ENCODE measurements around the gene CDS2. TPM values are rescaled to one million over a fixed set of nuclear protein-coding genes. Genes with fewer than 3 reads are reported as not detected.

The CDS2 gene
- total and polyA plus RNA-seq, 2 of the 13 experiments (the other 11 are each of a cell fraction or from before 2014, with no cell fraction given): 81.3 to 153 TPM

DNA sequence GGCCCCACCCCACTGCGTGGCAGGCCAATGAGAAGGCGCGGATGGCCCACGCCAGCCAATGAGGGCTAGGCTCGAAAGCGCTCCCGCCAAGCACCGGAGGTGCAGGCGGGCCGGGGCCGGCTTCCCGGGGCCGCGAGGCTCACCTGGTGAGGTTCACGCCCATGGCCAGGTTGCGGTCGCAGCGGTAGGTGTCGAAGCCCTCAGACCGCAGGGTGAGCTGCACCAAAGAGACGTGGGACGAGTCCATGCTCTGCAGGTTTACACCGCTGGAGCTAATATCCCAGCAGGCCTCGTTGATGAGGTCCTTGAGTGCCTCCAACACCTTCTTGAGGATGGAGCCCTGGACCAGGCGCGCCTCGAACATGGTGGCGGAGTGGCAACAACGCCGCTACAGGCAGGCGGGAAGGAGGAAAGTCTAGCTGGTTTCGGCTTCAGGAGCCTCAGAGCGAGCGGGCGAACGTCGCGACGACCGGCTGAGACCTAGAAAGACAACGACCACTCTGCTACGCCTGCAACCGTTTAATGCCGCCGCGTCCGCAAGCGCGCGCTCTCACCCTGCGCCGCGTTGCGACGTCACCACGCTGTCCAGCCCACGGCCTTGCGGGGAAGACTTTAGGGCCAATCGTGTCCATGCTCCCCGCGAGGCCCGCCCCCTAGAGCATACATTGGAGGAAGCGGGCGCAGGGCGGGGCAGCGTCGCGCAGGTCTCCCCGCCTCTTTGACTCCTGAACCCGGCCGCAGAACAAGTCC lies 7.2 kb upstream of the CDS2 start, which contains the start of gene PCNA (continued):
- TF ChIP-seq, protein P1, sequence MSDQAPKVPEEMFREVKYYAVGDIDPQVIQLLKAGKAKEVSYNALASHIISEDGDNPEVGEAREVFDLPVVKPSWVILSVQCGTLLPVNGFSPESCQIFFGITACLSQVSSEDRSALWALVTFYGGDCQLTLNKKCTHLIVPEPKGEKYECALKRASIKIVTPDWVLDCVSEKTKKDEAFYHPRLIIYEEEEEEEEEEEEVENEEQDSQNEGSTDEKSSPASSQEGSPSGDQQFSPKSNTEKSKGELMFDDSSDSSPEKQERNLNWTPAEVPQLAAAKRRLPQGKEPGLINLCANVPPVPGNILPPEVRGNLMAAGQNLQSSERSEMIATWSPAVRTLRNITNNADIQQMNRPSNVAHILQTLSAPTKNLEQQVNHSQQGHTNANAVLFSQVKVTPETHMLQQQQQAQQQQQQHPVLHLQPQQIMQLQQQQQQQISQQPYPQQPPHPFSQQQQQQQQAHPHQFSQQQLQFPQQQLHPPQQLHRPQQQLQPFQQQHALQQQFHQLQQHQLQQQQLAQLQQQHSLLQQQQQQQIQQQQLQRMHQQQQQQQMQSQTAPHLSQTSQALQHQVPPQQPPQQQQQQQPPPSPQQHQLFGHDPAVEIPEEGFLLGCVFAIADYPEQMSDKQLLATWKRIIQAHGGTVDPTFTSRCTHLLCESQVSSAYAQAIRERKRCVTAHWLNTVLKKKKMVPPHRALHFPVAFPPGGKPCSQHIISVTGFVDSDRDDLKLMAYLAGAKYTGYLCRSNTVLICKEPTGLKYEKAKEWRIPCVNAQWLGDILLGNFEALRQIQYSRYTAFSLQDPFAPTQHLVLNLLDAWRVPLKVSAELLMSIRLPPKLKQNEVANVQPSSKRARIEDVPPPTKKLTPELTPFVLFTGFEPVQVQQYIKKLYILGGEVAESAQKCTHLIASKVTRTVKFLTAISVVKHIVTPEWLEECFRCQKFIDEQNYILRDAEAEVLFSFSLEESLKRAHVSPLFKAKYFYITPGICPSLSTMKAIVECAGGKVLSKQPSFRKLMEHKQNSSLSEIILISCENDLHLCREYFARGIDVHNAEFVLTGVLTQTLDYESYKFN (CRISPR knock-in tag; conservative IDR thresholded peaks at IDR 0.05): peak; percentile 66
- TF ChIP-seq, protein P2, sequence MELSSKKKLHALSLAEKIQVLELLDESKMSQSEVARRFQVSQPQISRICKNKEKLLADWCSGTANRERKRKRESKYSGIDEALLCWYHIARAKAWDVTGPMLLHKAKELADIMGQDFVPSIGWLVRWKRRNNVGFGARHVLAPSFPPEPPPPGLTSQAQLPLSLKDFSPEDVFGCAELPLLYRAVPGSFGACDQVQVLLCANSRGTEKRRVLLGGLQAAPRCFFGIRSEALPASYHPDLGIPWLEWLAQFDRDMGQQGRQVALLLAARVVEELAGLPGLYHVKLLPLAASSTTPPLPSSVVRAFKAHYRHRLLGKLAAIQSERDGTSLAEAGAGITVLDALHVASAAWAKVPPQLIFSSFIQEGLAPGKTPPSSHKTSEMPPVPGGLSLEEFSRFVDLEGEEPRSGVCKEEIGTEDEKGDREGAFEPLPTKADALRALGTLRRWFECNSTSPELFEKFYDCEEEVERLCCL (CRISPR knock-in tag; IDR thresholded peaks at IDR 0.05; ENCODE audit: borderline replicate concordance): peak; percentile 87
- TF ChIP-seq MIER3 (CRISPR knock-in tag; IDR thresholded peaks at IDR 0.05; ENCODE audit: borderline replicate concordance): peak; percentile 24
- TF ChIP-seq YEATS2 (CRISPR knock-in tag; IDR thresholded peaks at IDR 0.05; ENCODE audit: borderline replicate concordance): peak; percentile 91
- peak; percentile 99 for TF ChIP-seq ZNF138 (CRISPR knock-in tag; IDR thresholded peaks at IDR 0.05; ENCODE audit: low read depth)
- no peak; the same call in 1 of the 2 replicates for TF ChIP-seq PAF1 (CRISPR knock-in tag; IDR thresholded peaks at IDR 0.05)
- peak; percentile 98; the same call in 1 of the 2 replicates for TF ChIP-seq EEA1 (CRISPR knock-in tag; IDR thresholded peaks at IDR 0.05; ENCODE audit: borderline replicate concordance)
- TF ChIP-seq WIZ (CRISPR knock-in tag; IDR thresholded peaks at IDR 0.05): peak; percentile 99
- TF ChIP-seq ZNF234 (CRISPR knock-in tag; conservative IDR thresholded peaks at IDR 0.05): peak; percentile 100
- peak; percentile 99 for TF ChIP-seq ZNF430 (CRISPR knock-in tag; IDR thresholded peaks at IDR 0.05)
- TF ChIP-seq ATRX (CRISPR knock-in tag; IDR thresholded peaks at IDR 0.05; ENCODE audit: borderline replicate concordance): no peak; the same call in none of the 2 replicates
- peak; percentile 97 for TF ChIP-seq EED (CRISPR knock-in tag; IDR thresholded peaks at IDR 0.05)
- peak; percentile 42 for TF ChIP-seq NKX3-1 (CRISPR knock-in tag; IDR thresholded peaks at IDR 0.05)
- peak; percentile 46; the same call in 1 of the 2 replicates for TF ChIP-seq ZNF782 (CRISPR knock-in tag; IDR thresholded peaks at IDR 0.05; ENCODE audit: borderline replicate concordance)
- TF ChIP-seq, protein P3, sequence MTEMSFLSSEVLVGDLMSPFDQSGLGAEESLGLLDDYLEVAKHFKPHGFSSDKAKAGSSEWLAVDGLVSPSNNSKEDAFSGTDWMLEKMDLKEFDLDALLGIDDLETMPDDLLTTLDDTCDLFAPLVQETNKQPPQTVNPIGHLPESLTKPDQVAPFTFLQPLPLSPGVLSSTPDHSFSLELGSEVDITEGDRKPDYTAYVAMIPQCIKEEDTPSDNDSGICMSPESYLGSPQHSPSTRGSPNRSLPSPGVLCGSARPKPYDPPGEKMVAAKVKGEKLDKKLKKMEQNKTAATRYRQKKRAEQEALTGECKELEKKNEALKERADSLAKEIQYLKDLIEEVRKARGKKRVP (CRISPR knock-in tag; IDR thresholded peaks at IDR 0.05): peak in 1 of 2 experiments; percentile 88; a peak in 2 of 4 replicates
- TF ChIP-seq, protein P4, sequence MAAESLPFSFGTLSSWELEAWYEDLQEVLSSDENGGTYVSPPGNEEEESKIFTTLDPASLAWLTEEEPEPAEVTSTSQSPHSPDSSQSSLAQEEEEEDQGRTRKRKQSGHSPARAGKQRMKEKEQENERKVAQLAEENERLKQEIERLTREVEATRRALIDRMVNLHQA (CRISPR knock-in tag; IDR thresholded peaks at IDR 0.05): no peak; the same call in 1 of the 2 replicates
- TF ChIP-seq, protein P5, sequence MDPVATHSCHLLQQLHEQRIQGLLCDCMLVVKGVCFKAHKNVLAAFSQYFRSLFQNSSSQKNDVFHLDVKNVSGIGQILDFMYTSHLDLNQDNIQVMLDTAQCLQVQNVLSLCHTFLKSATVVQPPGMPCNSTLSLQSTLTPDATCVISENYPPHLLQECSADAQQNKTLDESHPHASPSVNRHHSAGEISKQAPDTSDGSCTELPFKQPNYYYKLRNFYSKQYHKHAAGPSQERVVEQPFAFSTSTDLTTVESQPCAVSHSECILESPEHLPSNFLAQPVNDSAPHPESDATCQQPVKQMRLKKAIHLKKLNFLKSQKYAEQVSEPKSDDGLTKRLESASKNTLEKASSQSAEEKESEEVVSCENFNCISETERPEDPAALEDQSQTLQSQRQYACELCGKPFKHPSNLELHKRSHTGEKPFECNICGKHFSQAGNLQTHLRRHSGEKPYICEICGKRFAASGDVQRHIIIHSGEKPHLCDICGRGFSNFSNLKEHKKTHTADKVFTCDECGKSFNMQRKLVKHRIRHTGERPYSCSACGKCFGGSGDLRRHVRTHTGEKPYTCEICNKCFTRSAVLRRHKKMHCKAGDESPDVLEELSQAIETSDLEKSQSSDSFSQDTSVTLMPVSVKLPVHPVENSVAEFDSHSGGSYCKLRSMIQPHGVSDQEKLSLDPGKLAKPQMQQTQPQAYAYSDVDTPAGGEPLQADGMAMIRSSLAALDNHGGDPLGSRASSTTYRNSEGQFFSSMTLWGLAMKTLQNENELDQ (CRISPR knock-in tag; IDR thresholded peaks at IDR 0.05; ENCODE audit: borderline replicate concordance): peak; percentile 86; the same call in 1 of the 2 replicates
- peak; percentile 100 for TF ChIP-seq CHCHD3 (CRISPR knock-in tag; IDR thresholded peaks at IDR 0.05)
- TF ChIP-seq ZNF891 (CRISPR knock-in tag; IDR thresholded peaks at IDR 0.05): peak; percentile 100
- TF ChIP-seq ZNF572 (CRISPR knock-in tag; IDR thresholded peaks at IDR 0.05): no peak; the same call in 1 of the 2 replicates

Measured in HepG2 (cell line).